Stimulated activated CD4-positive, alpha-beta T cell treated with anti-CD3 and anti-CD28 coated beads, Interleukin-1b, Interleukin-23, amount 100 ng/mL, for 48 hours (primary cell): ENCODE results near the gene ST6GALNAC5.

Experiments used
- DNase-seq: peaks from one replicate; pipeline ENCODE4 v3.0.0-alpha.2; 2020

ST6GALNAC5 gene

DNA sequence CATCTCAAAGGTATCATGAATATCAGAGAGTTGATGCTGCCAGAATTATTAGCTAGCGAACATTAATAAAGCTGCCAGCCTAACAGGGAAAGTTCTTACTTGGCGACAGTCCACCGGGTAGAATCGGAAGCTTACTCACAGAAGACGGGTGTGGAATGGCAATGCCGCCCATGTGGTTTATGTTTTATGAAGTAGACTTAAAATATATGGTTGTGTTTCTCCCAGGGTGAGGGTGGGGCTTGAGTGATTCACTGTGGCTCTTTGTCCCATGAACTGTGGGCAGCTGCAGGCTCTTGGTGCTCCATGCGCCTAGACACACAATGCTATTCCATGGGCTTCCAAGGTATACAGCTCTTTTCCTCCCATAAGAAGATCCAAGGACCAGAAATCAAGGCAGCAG is 189.2 kb downstream of the ST6GALNAC5 start:
- DNase-seq: no peak

DNA sequence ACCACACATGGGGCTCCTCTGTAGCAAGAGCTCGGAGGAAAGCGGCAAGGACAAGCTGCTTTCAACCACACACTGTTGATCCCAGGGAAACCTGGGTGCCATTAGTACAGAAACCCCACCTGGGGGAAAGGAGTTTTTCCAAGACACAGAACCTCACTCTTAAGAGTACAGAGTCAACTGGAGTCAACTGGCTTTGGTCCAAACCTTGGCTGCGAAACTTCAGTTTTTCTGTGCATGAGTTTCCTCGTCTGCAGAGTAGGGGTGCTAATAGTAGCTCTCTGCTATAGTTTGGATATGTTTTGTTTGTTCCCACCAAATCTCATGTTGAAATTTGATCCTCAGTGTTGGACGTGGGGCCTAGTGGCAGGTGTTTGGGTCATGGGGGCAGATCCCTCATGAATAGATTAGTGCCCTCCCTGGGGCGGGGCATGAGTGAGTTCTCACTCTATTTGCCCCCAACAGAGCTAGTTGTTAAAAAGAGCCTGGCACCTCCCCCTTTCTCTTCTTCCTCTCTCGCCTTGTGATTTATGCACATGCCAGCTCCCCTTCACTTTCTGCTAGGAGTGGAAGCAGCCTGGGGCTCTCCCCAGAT is 190.8 kb downstream of the ST6GALNAC5 start:
- DNase-seq: no peak

DNA sequence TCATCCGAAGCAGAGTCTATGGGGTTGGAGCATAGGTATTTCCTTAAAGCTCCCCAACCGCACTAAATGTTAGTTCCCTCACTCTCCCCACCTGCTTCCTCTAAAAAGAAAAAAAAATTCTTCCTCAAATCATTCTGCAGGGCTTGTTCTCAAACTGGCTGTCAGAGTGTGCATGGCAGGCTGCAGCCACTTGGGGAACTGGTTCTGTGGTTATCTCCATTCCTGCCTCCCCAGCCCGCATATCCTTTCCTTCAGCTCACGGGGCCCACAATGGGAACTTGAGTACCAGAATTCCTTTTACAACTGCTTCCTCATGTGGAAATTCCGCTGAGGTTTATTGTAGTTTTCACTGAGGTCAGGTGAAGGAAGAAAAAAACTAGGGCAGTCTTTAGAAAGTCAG is 192.7 kb downstream of the ST6GALNAC5 start:
- no peak for DNase-seq

DNA sequence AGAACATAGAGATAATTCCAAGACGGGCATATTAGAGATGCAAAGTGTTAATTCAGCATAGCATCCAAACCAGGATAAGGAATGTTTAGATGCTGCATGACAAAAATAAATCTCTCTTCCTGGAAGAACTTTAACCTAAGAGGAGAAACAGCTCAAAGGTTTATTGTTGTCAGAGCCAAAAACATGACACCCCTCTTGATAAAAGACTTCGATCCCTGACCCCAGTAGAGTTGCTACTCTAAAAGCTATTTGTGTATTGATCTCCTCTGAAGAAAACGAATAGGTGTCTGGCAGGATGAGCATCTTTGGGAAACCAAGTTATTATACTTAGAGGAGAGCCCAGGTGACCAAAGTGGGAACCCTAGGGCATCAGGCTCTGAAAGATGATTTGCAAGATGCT is 193.9 kb downstream of the ST6GALNAC5 start:
- no peak for DNase-seq

DNA sequence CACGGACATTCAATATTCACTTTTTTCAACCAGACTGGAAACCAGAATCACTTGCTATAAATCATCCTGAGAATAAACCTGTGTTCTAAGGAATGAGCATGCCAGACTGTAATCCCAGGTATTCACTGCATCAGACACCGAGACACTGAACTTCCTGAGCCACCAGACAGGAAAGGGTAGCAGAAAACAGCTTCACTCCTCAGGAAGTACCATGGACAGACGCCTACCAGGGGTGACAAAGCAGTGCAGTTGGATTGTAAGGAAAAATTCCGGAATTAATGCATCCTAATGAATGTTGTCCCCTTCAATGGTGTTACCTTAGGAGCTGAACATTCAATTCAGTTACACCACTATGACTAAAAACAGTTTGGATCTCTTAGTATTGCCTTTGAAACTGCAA is 195.8 kb downstream of the ST6GALNAC5 start:
- no peak for DNase-seq

DNA sequence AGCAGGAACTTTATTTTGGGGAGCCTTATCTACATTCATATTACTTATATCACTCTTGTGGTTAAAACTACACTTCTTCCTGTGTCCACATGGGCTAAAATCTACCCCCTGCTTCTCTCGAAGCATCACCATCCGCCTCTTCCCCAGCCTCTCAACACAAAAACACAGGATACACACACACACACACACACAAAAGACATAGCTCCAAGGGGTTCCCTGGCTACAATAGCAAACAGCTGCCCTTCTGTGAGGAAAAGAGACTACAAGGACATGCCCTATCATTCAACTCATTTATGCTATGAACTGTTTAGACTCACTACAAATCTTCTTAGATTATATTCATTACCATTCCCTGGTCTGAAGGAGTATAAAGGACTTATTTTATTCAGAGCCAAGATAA is 197.0 kb downstream of the ST6GALNAC5 start:
- DNase-seq: no peak

DNA sequence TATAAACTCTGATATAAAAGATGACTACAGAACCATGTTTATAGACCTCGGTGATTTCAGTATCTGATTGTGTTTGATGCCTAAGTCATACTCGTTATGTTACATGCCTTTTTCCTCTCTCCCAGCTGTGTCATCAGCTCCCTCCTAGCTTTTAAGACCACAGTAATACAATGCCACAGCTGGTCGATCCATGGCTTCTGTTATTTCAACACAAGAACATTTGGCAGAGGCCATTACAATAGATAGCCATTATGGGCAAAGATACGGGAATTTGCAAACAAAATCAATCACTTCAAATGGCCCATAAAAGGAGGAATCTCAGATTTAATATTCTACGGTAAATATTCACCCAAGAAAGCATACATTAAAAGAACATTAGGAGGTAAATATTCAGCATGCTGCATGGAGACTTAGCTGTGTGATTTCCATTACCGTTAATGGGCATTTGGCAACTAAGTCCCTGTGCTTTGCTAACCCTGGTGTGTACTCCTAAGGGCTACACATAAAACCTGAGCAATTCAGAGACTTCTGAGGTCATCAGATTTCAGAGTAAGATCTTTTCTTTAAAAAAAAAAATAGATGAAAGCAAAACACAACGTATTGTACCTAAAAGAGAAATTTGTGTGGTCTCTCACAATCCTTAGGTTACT is 198.5 kb downstream of the ST6GALNAC5 start:
- no peak for DNase-seq

DNA sequence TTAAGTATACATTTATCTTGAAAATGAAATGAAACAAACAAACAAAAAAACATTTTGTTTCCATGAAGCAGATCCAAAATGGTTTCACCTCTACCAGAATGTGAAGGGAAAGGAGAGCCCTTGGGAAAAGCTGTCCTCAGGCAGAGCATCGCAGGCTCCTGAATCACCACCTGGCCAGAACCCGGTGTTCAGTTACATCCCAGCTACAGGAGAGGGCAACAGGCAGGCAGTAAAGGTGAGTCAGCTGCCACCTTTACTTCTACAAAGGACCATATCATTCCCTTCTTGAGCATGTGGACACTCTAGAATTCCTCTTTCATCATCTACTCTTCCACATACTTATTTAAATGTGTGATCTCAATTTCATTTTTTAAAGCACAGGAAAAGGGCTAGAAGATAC is 200.7 kb downstream of the ST6GALNAC5 start:
- DNase-seq: no peak

DNA sequence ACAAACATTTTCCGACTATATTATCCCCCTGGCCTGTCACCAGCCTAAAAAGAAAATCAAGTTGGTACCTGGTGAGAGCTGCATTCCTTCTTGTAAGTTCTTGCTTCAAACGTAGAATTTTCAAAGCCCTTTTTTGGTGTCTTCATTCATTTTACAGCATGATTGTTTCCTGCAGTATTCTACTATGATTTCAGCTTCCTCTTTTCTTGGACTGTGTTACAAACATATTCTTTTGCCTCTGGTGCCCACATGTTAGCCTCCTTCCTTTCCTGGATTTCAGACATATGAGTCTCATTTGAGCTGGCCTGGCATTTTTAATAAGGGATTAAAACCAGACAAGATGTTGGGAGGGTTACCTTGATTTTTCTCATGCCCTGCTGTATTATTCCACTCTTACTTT is 209.5 kb downstream of the ST6GALNAC5 start:
- no peak for DNase-seq

DNA sequence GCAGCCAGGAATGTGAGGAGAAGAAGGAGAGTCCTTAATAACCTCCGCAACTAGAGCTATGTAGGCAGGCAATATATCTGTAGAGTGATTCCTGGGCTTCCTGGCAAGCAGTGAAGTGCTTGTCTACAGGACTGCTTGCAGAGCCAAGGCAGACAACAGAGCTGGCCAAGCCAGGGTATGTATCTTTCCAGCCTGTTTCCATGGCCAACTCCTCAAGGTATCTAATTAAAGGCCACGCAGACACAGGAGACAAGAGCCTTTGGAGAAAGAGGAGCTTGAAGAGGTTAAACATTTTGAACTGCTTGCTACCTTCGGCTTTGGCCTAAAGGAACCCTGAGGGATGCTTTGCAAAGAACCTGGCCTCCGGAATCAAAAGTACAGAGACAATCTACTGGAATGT is 214.6 kb downstream of the ST6GALNAC5 start:
- no peak for DNase-seq

DNA sequence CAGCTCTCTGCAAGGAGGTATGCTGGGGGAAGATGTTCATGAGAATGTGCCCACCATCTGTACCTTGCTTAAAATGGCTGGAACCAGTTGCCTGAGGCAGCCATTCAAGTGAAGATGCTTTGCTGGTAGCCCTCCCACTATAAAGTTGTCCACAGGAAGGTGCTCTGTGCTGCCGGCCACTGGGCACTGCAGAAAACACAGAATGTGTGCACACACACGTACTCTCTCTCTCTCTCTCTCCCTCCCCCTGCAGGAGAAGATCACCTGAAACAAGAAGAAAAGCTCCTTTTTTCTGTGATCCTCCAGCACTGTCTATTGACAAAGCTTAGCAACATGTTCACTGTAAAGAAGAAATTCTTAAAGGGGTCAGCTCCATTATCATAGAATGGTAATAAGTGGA is 217.2 kb downstream of the ST6GALNAC5 start:
- DNase-seq: no peak

DNA sequence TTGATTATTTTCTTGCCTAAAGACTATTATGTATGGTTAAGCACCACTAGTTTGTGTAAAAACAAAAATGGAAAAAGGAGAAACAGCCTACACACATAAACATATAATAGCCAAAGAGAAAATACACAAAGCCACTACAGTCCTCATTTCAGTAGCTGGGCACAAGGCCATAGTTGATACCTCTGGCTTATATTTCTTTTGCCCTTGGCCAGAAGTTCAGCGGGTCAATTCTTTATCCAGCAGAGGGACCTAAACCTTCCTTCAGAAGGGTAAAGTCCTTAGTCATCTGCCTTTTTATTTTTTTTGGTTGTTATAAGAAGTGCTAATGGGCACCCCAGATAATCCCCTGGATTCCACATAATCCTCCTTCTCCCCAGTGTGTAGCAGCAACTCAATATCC is 217.8 kb downstream of the ST6GALNAC5 start:
- no peak for DNase-seq

DNA sequence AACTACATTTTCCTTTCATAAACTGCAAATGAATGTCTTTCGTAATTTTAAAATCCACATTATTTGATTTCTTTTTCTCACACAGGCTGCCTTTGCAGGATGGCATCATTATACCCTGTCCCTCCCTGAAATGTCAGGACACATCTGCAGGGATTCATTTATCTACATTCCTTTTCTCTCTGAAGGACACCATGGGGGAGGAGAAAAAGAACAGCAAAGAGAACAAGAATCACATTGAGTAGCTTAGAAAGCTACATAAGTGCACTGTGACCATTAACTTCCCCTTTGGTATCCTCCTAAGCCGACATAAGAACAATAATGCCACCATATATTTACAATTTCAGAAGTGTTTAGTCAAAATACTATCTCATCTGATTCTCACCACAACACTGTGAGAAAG is 222.5 kb downstream of the ST6GALNAC5 start:
- no peak for DNase-seq

DNA sequence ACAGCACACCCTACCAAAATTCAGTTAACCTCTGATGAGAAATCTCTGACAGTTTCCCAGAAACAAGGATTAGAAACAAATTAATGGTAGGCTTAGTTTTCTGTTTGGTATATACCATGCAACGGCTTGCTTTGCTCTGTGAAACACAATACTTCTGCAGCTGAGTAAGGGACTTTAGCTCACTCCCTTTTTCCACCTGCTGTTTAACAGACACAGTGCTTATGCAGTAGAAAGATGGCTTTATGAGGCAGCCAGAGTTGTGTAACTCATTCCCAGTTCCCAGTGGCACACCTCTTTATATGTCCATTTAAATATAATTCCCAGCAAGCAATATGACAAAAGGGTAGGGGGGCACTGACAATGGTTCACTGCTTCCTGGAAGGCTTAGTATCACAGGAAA is 228.0 kb downstream of the ST6GALNAC5 start:
- DNase-seq: no peak

DNA sequence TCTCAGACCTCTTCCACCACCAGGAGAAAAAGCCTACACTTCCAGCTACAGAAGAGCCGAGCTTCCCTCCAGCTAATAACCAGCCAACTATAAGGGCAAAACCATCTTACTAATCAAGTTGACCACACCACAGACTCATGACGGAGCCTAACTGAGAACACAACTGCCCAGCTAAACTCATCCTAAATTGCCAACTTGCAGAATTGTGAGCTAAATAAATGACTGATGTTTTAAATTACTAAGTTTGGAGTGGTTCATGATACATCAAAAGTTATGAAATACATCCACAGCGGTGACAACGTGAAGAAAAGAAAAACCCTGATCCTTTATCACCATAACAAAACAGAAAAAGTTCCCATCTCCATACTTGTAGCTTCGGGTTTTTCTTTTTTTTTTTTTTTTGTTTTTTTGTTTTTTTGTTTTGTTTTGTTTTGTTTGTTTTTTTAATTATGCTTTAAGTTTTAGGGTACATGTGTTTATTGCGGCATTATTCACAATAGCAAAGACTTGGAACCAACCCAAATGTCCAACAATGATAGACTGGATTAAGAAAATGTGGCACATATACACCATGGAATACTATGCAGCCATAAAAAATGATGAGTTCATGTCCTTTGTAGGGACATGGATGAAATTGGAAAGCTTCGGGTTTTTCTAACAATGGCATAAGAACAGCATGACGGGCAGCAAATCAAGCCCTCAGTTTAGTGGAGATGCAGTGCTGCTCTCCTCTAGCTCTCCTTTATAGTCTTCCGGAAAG is 229.4 kb downstream of the ST6GALNAC5 start:
- DNase-seq: no peak

DNA sequence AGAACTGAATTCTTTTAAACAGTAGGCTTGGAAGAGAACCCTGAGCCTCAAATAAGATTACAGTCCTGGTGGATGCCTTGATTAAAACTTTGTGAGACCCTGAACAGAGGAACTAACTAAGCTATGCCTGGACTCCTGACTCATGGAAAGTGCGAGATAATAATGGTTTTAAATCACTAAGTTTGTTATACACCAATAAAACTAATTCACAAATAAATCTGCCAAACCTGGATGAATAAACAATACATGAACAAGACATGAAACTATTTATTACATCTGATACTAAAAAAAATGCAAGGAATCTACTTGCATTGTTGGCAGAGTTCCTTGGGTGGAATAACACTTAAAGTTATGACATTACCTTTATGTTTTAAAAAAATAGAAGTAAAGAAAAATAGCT is 233.6 kb downstream of the ST6GALNAC5 start:
- no peak for DNase-seq

DNA sequence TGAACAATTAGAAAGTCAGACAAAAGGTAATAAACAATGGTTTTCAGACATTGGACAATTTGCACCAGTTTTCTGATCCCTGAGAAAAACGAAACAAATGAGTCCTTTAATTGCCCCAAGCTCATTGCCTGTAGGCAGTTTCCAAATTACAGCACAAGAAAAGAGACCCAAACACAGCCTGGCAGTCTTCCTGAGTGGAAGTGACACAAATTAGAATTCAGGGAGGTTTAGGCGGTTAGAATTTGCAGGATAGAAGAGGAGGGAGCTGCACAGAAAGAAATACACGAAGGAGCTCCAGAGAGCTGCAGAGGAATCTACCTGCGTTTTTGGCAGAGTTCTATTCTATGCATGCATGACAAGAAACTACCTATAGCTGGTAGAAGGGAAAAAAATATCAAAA is 236.2 kb downstream of the ST6GALNAC5 start:
- DNase-seq: no peak

DNA sequence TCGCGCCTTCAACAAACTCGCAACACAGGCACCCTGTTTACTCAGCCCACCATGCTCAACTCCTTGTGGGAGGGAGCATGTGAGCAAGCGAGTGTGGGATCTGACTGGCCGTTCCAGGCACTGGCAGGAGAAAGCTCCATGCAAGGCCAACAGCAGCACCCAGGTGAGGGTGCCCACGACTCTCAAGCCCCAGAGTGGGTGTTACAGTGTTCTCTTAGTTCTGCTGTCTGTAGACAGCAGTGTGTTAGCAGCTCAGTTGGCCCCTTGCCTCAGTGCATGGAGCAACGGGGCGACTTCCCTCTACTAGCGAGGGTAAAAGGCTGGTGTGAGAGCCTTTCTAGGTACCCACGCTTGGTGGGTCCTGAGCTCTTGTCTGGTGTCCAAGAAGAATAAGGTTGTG is 237.4 kb downstream of the ST6GALNAC5 start:
- DNase-seq: no peak
